GM06990 (cell line): ENCODE measurements around the gene KCTD18.
A peak's percentile ranks its signal among the peaks of the same experiment; 100 is the strongest.

Experiments used
- DNase-seq: peaks from one replicate; pipeline ENCODE4 v3.0.0-alpha.2; 2011; ENCODE audit not compliant: insufficient read length; ENCODE audit errors: extremely low read depth
- H3K27me3 ChIP-seq: replicated peaks from 2 replicates; pipeline ENCODE4 v1.6.0; 2011; ENCODE audit warnings: low read length; ENCODE audit not compliant: control insufficient read depth, insufficient read depth
- H3K36me3 ChIP-seq: 2 replicates; pipeline ENCODE4 v1.5.1; 2011; ENCODE audit warnings: low read length; ENCODE audit not compliant: control insufficient read depth, insufficient read depth
- H3K4me3 ChIP-seq: replicated peaks from 2 replicates; pipeline ENCODE4 v1.5.1; 2011; ENCODE audit warnings: low read depth, mild to moderate bottlenecking, control low read depth, low read length
- TF ChIP-seq, protein P1 (sequence below): IDR thresholded peaks from 2 replicates; pipeline ENCODE4 v1.5.1; 2011; ENCODE audit warnings: low read length, control low read depth, mild to moderate bottlenecking, inconsistent platforms; ENCODE audit not compliant: insufficient read depth, poor library complexity, severe bottlenecking

KCTD18 gene

DNA sequence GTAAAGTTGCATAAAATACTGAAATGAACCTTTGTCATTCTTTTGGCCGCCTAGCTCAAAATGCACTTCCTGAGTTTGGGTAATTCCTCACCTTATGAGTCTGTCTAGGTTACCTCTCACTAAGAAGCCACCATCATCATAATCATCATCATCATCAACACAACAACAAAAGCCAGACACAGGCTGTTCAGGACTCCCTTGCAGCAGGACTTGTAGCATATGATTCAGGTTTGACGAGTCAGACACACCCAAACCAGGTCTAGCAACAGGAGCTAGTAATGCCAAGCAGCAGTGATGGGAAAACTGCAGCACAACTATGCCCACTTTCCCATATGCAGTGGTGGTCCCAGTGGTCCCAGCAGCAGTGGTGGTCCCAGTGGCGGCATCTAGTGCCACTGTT lies 13.3 kb upstream of the KCTD18 start:
- Histone ChIP-seq H3K4me3 (no peak overlapping the region), H3K36me3 (no peaks in the 10 kb centered on the region), H3K27me3 (no peaks in the 10 kb centered on the region)
- DNase-seq: no peak
- TF ChIP-seq, protein P1, sequence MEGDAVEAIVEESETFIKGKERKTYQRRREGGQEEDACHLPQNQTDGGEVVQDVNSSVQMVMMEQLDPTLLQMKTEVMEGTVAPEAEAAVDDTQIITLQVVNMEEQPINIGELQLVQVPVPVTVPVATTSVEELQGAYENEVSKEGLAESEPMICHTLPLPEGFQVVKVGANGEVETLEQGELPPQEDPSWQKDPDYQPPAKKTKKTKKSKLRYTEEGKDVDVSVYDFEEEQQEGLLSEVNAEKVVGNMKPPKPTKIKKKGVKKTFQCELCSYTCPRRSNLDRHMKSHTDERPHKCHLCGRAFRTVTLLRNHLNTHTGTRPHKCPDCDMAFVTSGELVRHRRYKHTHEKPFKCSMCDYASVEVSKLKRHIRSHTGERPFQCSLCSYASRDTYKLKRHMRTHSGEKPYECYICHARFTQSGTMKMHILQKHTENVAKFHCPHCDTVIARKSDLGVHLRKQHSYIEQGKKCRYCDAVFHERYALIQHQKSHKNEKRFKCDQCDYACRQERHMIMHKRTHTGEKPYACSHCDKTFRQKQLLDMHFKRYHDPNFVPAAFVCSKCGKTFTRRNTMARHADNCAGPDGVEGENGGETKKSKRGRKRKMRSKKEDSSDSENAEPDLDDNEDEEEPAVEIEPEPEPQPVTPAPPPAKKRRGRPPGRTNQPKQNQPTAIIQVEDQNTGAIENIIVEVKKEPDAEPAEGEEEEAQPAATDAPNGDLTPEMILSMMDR: no peak

DNA sequence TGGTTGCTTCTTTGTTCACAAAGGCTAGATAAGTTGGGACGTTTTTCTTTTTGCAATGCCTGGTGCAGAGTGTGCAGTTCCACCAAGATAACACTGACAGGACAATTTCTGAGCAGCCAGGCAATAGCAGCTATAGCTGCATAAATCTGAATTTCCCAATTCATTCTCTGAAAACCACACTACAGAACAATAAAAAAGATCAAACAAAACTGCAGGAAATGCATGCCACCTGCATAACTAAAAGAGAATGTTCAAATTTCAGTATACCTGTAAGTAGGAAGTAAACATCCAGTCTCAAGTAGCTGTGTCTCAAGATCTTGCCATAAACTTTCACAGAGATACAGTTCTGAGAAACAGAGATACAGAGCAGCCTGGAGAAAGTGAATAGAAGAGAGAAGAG lies 5.3 kb upstream of the KCTD18 start:
- Histone ChIP-seq H3K36me3 (no peaks in the 10 kb centered on the region), H3K4me3 (no peak overlapping the region), H3K27me3 (no peaks in the 10 kb centered on the region; the same call in 1 of the 2 replicates)
- no peak for DNase-seq
- TF ChIP-seq, protein P1: no peak

GRCh38 chr2:200509235-200509611 lies 645 bp downstream of the KCTD18 start:
- Histone ChIP-seq H3K27me3 (no peaks in the 10 kb centered on the region), H3K36me3 (no peaks in the 10 kb centered on the region), H3K4me3 (peak overlapping the region; percentile 91)
- TF ChIP-seq, protein P1: no peak
- DNase-seq: peak; percentile 11

- no peak for DNase-seq
- TF ChIP-seq, protein P1: no peak
- Histone ChIP-seq H3K36me3 (no peaks in the 10 kb centered on the region), H3K4me3 (no peak overlapping the region), H3K27me3 (no peaks in the 10 kb centered on the region)
Measured at GRCh38 chr2:200507179-200507578, 2.7 kb downstream of the KCTD18 start.

DNA sequence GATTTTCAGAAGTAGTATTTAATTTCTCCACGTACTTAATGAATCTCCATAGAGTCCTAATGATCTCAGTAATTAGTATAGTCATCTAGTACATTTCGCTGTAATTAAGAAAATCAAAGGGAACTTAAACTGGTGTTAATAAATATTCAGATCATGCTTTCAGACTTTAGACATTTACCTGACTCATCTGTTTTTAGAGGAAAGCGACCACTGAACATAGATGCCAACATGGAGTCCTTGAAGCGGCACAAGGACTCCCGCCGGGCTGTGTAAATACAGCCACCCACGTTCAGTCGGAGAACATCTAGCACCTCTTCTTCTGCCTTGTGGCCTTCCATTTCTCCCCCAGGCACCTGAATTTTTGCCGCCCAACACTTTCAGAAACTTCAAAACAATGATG lies 3.2 kb downstream of the KCTD18 start:
- H3K4me3 ChIP-seq: no peak overlapping the region
- no peaks in the 10 kb centered on the region for H3K27me3 ChIP-seq
- DNase-seq: no peak
- TF ChIP-seq, protein P1: no peak
- no peaks in the 10 kb centered on the region for H3K36me3 ChIP-seq

DNA sequence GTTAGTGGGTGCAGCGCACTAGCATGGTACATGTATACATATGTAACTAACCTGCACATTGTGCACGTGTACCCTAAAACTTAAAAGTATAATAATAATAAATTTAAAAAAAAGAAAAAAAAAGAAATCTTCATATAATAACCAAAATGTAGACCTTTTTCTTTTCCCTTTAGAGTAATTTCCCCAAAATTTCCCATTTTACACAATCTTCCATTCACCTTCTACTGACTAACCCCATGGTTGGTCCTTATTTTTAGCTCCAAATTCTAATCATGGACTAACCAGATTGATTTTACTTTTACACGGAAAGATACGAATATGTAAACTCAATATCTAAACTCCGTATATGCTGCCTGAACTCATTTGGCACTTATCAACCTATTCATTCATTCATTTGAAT lies 7.7 kb downstream of the KCTD18 start:
- Histone ChIP-seq H3K27me3 (no peaks in the 10 kb centered on the region), H3K4me3 (no peak overlapping the region), H3K36me3 (no peaks in the 10 kb centered on the region)
- no peak for DNase-seq
- TF ChIP-seq, protein P1: no peak
